Astrocyte (in vitro differentiated cells and primary cell): ENCODE data around the gene PRKAG2. TPM values are rescaled to one million over a fixed set of nuclear protein-coding genes. Genes with fewer than 3 reads are reported as not detected.

Source experiments
- DNase-seq: peaks from one replicate; pipeline ENCODE4 v3.0.0-alpha.2; 2010; ENCODE audit warnings: low read depth
- FAIRE-seq: peaks from 2 replicates; lab custom pipeline; 2011; peaks lifted over from hg19 to GRCh38; lab: Jason Lieb, UNC
- H2AFZ ChIP-seq: 2 replicates; pipeline ENCODE4 v1.6.0; 2012; ENCODE audit warnings: low read depth, low read length, inconsistent platforms
- H3K27ac ChIP-seq: 2 replicates; pipeline ENCODE4 v1.5.1; 2011; ENCODE audit warnings: low read depth, low read length, inconsistent platforms
- H3K27me3 ChIP-seq: 2 replicates; pipeline ENCODE4 v1.6.0; 2011; ENCODE audit warnings: low read length, inconsistent platforms; ENCODE audit not compliant: insufficient read depth
- H3K36me3 ChIP-seq: 2 replicates; pipeline ENCODE4 v1.5.1; 2011; ENCODE audit warnings: low read length, inconsistent platforms; ENCODE audit not compliant: insufficient read depth
- H3K4me1 ChIP-seq: 2 replicates; pipeline ENCODE4 v1.5.1; 2011; ENCODE audit warnings: low read length, inconsistent platforms; ENCODE audit not compliant: insufficient read depth
- H3K4me2 ChIP-seq: 2 replicates; pipeline ENCODE4 v1.6.0; 2012; ENCODE audit warnings: low read length, inconsistent platforms
- H3K4me3 ChIP-seq: 2 replicates; pipeline ENCODE4 v1.5.1; 2011; ENCODE audit warnings: low read depth, mild to moderate bottlenecking, low read length, inconsistent platforms; ENCODE audit not compliant: insufficient read depth
- H3K79me2 ChIP-seq: 2 replicates; pipeline ENCODE4 v1.6.0; 2012; ENCODE audit warnings: mild to moderate bottlenecking, low read length, inconsistent platforms; ENCODE audit not compliant: insufficient read depth
- H3K9ac ChIP-seq: 2 replicates; pipeline ENCODE4 v1.6.0; 2012; ENCODE audit warnings: mild to moderate bottlenecking, low read length, inconsistent platforms
- H3K9me3 ChIP-seq: 2 replicates; pipeline ENCODE4 v1.5.1; 2012; ENCODE audit warnings: low read depth, mild to moderate bottlenecking, low read length, inconsistent platforms; ENCODE audit not compliant: insufficient read depth
- H4K20me1 ChIP-seq: 2 replicates; pipeline ENCODE4 v1.6.0; 2012; ENCODE audit warnings: low read length, inconsistent platforms; ENCODE audit not compliant: insufficient read depth
- H3K27ac Mint-ChIP-seq: one replicate; pipeline ENCODE4 v1.8.0; 2021; ENCODE audit warnings: mild to moderate bottlenecking, mixed read lengths; ENCODE audit not compliant: unreplicated experiment
- H3K27me3 Mint-ChIP-seq: one replicate; pipeline ENCODE4 v1.8.0; 2021; ENCODE audit warnings: low read depth, mixed read lengths; ENCODE audit not compliant: unreplicated experiment
- H3K36me3 Mint-ChIP-seq: one replicate; pipeline ENCODE4 v1.8.0; 2021; ENCODE audit warnings: low read depth, mixed read lengths; ENCODE audit not compliant: unreplicated experiment
- H3K4me1 Mint-ChIP-seq: one replicate; pipeline ENCODE4 v1.8.0; 2021; ENCODE audit warnings: low read depth, mixed read lengths; ENCODE audit not compliant: unreplicated experiment
- H3K4me3 Mint-ChIP-seq: one replicate; pipeline ENCODE4 v1.8.0; 2021; ENCODE audit warnings: mild to moderate bottlenecking, moderate library complexity, mixed read lengths; ENCODE audit not compliant: unreplicated experiment
- H3K9me3 Mint-ChIP-seq: one replicate; pipeline ENCODE4 v1.8.0; 2021; ENCODE audit warnings: mild to moderate bottlenecking, mixed read lengths; ENCODE audit not compliant: unreplicated experiment
- EZH2 ChIP-seq: IDR thresholded peaks from 2 replicates; pipeline ENCODE4 v1.6.1; 2012; ENCODE audit warnings: mild to moderate bottlenecking, low read length, inconsistent platforms; ENCODE audit not compliant: insufficient read depth
- total RNA-seq: library from RNA; stranded (reverse); gene quantifications from 2 replicates; pipeline ENCODE4 v1.2.1, GENCODE V29; 2021
- TF ChIP-seq, protein P1 (sequence below): IDR thresholded peaks from 2 replicates; pipeline ENCODE4 v1.5.1; 2011; ENCODE audit warnings: low read depth, mild to moderate bottlenecking, inconsistent platforms, low read length, moderate library complexity; ENCODE audit not compliant: insufficient read depth

PRKAG2 gene
- total RNA-seq, 1 donor from 2014 or later, result 40.7 TPM

DNA sequence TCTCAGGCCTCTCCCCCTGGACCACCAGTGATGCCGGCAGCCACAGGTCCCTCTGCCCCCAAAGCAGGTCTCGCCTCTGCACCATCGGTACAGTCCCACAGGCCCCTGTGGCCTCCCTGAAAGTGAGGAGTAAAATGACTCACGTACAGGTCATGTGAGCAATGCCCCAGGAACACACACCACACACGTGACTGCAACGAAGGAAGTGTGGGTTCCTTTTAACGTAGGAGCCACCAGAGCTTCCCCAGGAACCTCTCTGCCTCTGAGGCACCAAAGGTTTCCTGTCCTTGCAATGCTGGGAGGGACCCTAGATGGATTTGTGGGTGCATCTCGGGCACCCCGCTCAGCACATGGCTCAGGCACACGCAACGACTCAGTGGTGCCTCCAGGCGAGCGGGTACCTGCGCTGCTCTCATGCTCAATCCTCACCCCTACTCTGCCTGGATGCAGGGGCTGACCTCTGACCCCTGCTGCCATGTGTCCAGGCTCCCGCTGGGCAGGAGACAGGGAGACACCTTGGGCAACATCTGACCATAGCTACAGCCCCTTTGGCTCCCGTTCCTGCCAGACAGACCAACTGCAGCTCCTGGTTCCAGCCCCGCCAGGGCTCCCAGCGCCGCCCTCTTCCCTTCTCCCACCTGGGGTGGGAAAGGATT lies 120.7 kb downstream of the PRKAG2 start:
- peak overlapping the region; percentile 67 for H3K27ac Mint-ChIP-seq
- no peaks in the 10 kb centered on the region for H3K9me3 Mint-ChIP-seq
- Histone ChIP-seq H3K27me3 (no peaks in the 10 kb centered on the region), H3K4me1 (peaks cover 48% of the 10 kb centered on the region), H2AFZ (peak overlapping the region; percentile 21), H4K20me1 (no peaks in the 10 kb centered on the region), H3K36me3 (no peaks in the 10 kb centered on the region), H3K4me2 (peak overlapping the region; percentile 57), H3K79me2 (no peaks in the 10 kb centered on the region), H3K9ac (peak overlapping the region; percentile 54), H3K4me3 (no peak overlapping the region), H3K27ac (peak overlapping the region; percentile 61), H3K9me3 (no peaks in the 10 kb centered on the region)
- no peak overlapping the region for H3K4me3 Mint-ChIP-seq
- TF ChIP-seq EZH2, result no peak
- TF ChIP-seq, protein P1, sequence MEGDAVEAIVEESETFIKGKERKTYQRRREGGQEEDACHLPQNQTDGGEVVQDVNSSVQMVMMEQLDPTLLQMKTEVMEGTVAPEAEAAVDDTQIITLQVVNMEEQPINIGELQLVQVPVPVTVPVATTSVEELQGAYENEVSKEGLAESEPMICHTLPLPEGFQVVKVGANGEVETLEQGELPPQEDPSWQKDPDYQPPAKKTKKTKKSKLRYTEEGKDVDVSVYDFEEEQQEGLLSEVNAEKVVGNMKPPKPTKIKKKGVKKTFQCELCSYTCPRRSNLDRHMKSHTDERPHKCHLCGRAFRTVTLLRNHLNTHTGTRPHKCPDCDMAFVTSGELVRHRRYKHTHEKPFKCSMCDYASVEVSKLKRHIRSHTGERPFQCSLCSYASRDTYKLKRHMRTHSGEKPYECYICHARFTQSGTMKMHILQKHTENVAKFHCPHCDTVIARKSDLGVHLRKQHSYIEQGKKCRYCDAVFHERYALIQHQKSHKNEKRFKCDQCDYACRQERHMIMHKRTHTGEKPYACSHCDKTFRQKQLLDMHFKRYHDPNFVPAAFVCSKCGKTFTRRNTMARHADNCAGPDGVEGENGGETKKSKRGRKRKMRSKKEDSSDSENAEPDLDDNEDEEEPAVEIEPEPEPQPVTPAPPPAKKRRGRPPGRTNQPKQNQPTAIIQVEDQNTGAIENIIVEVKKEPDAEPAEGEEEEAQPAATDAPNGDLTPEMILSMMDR, result no peak
- H3K27me3 Mint-ChIP-seq, result peaks cover 7% of the 10 kb centered on the region
- FAIRE-seq, result no peak
- peak; percentile 60 for DNase-seq
- H3K36me3 Mint-ChIP-seq, result no peaks in the 10 kb centered on the region
- peaks cover 33% of the 10 kb centered on the region for H3K4me1 Mint-ChIP-seq

DNA sequence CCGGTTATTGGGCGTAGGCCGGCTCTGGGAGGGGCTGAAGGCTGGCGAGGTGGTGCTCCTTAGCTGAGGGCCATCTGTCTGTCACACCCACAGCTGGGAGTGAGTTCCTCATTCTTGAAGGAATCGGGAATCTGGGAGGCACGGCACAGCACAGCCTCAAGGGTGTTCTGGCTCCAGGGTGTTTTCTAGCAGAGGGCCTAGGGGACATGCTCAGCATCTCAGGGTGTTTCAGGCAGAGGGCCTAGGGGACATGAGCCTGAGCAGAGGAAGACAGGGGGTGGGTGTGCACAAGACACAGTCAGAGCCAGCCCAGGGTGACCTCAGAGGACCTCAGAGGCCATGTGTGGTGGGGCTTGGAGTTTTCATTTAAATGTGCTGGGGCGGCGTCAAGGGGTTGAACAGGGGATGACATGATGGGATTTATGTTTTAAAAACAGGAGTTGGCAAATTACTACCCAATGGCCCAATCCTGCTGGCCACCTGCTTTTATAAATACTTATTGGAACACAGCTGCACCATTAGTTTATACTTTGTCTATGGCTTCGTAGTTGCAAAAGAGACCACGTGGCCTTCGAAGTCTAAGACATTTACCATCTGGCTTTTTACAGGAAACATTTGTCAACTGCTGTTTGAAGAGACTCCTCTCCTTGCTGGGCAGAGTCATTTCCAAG lies 121.6 kb downstream of the PRKAG2 start:
- no peaks in the 10 kb centered on the region for H4K20me1 ChIP-seq
- peak overlapping the region; percentile 84 for H3K27ac ChIP-seq
- no peaks in the 10 kb centered on the region for H3K79me2 ChIP-seq
- H3K9me3 Mint-ChIP-seq, result no peaks in the 10 kb centered on the region
- H3K4me2 ChIP-seq, result no peak overlapping the region
- H3K27ac Mint-ChIP-seq, result peak overlapping the region; percentile 86
- H3K4me1 ChIP-seq, result peaks cover 48% of the 10 kb centered on the region
- H3K36me3 Mint-ChIP-seq, result no peaks in the 10 kb centered on the region
- H2AFZ ChIP-seq, result no peak overlapping the region
- H3K27me3 ChIP-seq, result no peaks in the 10 kb centered on the region
- FAIRE-seq, result no peak
- H3K4me1 Mint-ChIP-seq, result peaks cover 33% of the 10 kb centered on the region
- H3K4me3 ChIP-seq, result no peak overlapping the region
- H3K9ac ChIP-seq, result no peak overlapping the region
- no peaks in the 10 kb centered on the region for H3K9me3 ChIP-seq
- H3K4me3 Mint-ChIP-seq, result peak overlapping the region; percentile 57
- H3K27me3 Mint-ChIP-seq, result peaks cover 4% of the 10 kb centered on the region
- TF ChIP-seq, protein P1, result no peak
- TF ChIP-seq EZH2, result no peak
- no peak for DNase-seq
- H3K36me3 ChIP-seq, result no peaks in the 10 kb centered on the region
